Ovary (tissue), 9 donors: Measurements from ENCODE around the gene TPST2. TPM values are rescaled to one million over a fixed set of nuclear protein-coding genes. Genes with fewer than 3 reads are reported as not detected.
A peak's percentile ranks its signal among the peaks of the same experiment; 100 is the strongest.

Experiments
- DNase-seq, 5 donors: peaks; one replicate each; pipeline ENCODE4 v3.0.0-alpha.2; 2019 to 2020
- H3K27ac ChIP-seq, 2 donors: fragments of 200-600 bp; one replicate each; pipeline versions ENCODE4 v1.5.1 to v1.8.0; 2019 to 2022
- H3K27me3 ChIP-seq: fragments of 200-600 bp; one replicate; pipeline ENCODE4 v1.8.0; 2022
- H3K36me3 ChIP-seq: fragments of 200-600 bp; sonication (generic); one replicate; pipeline ENCODE4 v1.5.1; 2019
- H3K4me1 ChIP-seq: one replicate; pipeline ENCODE4 v1.8.1; 2013; ENCODE audit warnings: mild to moderate bottlenecking, moderate library complexity; ENCODE audit not compliant: insufficient read depth
- H3K4me3 ChIP-seq: fragments of 200-600 bp; sonication (generic); one replicate; pipeline ENCODE4 v1.5.1; 2017
- H3K9me3 ChIP-seq, 2 donors: fragments of 200-600 bp in 1 of 2; sonication (generic) in 1 of 2; one replicate each; pipeline versions ENCODE4 v1.5.1 to v1.8.1; 2013 to 2019; ENCODE audit warnings: mild to moderate bottlenecking in 1 of 2, moderate library complexity in 1 of 2
- CTCF ChIP-seq, 3 donors: fragments of 450-650 bp in 2 of 3; fragments of 200-600 bp in 1 of 3; IDR thresholded peaks; one replicate each; pipeline versions ENCODE4 v1.5.1 to v1.8.0; 2016 to 2022; ENCODE audit warnings: antibody characterized with exemption in 3 of 3, mild to moderate bottlenecking in 1 of 3
- EP300 ChIP-seq: sonication (generic); formaldehyde crosslinking; IDR thresholded peaks from one replicate; pipeline ENCODE4 v1.6.1; 2017; ENCODE audit warnings: antibody characterized with exemption
- POLR2A ChIP-seq: fragments of 450-650 bp; IDR thresholded peaks from one replicate; pipeline ENCODE4 v1.6.1; 2017; ENCODE audit warnings: antibody characterized with exemption, mild to moderate bottlenecking, moderate library complexity
- WGBS, 3 donors: extraction: QIAGEN DNeasy Blood & Tissue Kit in 1 of 3; methylation state at CpG; one replicate each; pipeline versions ENCODE4 v1.1.5 to v1.1.7; 2013 to 2017; 5-methylcytosine and 5-hydroxymethylcytosine counted together
- intact Hi-C, 4 donors: fragments of 100-400 bp; cut with DNase I; formaldehyde crosslinking; loops; one replicate each; pipeline versions ENCODE4 v1.11.0 to v1.15.1; 2022 to 2023
- polyA plus RNA-seq, 2 donors: library from polyadenylated mRNA; stranded (reverse); fragments of 200-250 nt in 1 of 2; fragments of 350-450 nt in 1 of 2; fragmentation: Illumina TruSeq in 1 of 2; extraction: RNeasy Lipid Tissue Mini Kit (QIAGEN cat#74804) in 1 of 2; gene quantifications; one replicate each; pipeline ENCODE4 v1.2.3, GENCODE V29; 2013 to 2014
- total RNA-seq, 7 donors: library from RNA; depleted of rRNA in 2 of 7; stranded (reverse); fragments of >200 nt in 2 of 7; fragmentation: NEBNext Ultra II Directional in 3 of 7; extraction: Animal tissue kit (Norgen Biotek cat#: 25700) in 3 of 7; gene quantifications; one replicate each; pipeline versions ENCODE4 v1.1.0 to v1.2.4, GENCODE V29; 2016 to 2023
- donor health status: DM: no; HTN: no; CAD: no; lungs with moderate emphysema.
- donor health status: DM: no; HTN: no; CAD: no.
- donor health status: Bipolar disorder and iron deficiency.
- donor health status: DM: yes; HTN: yes; CAD: no.
- donor health status: DM: no; HTN: no; CAD: no.
- donor health status: DM: yes; HTN: yes; CAD: no.

TPST2 gene
- total and polyA plus RNA-seq, 9 donors: 10.5 to 28.5 (median 15.0) TPM

GRCh38 chr22:26483439-26484359, 106.2 kb downstream of the TPST2 start, which contains the start of the genes HPS4 and SRRD:
Gene HPS4, minus strand, starts transcription at chr22:26483783. Its CDS starts 2,021 bp downstream, at chr22:26481762.
Gene SRRD, plus strand, starts transcription at chr22:26483877. Its CDS starts 14 bp downstream, at chr22:26483891.
- peaks cover 14% of the 10 kb centered on the region for H3K4me1 ChIP-seq
- 0 to 1% (median 1%) methylated on average over 26 to 84 of the region's 85 CpGs for WGBS, 3 donors

GRCh38 chr22:26483043-26483438, 106.9 kb downstream of the TPST2 start:
- H3K27me3 ChIP-seq: no peaks in the 10 kb centered on the region
- no peaks in the 10 kb centered on the region for H3K9me3 ChIP-seq
- no peaks in the 10 kb centered on the region for H3K36me3 ChIP-seq
- H3K4me1 ChIP-seq: peaks cover 14% of the 10 kb centered on the region
- peak overlapping the region; percentile 84 to 92 for H3K27ac ChIP-seq
- no peak for DNase-seq
- intact Hi-C loops: loop anchor here in 1 of 4 donors (10.0 kb wide), 1 partner anchor 102 kb away; no protein-coding TSS in a partner anchor
- 2 to 6% (median 4%) methylated on average over 7 of the region's 7 CpGs for WGBS, 3 donors
- TF ChIP-seq EP300: no peak
- TF ChIP-seq CTCF (IDR thresholded peaks at IDR 0.05): no peak
- TF ChIP-seq POLR2A: no peak
- H3K4me3 ChIP-seq: peak overlapping the region; percentile 81

More at GRCh38 chr22:26483439-26484359, 106.2 kb downstream of the TPST2 start, which contains the start of the genes HPS4 and SRRD:
- Histone ChIP-seq H3K27ac (peak within 1 kb of the TSS; percentile 84 to 92), H3K27me3 (no peaks in the 10 kb centered on the region), H3K4me3 (peak within 1 kb of the TSS; percentile 81), H3K9me3 (no peaks in the 10 kb centered on the region), H3K36me3 (no peaks in the 10 kb centered on the region)
- TF ChIP-seq EP300 (peak; percentile 11), POLR2A (peak; percentile 85), CTCF (IDR thresholded peaks at IDR 0.05) (no peak)
- intact Hi-C loops: loop anchor here in 1 of 4 donors (10.0 kb wide), 1 partner anchor 101 kb away; no protein-coding TSS in a partner anchor
- DNase-seq: peak; percentile 82 to 93 (median 89)

- Histone ChIP-seq H3K36me3 (no peaks in the 10 kb centered on the region), H3K27ac (no peak overlapping the region)
- intact Hi-C loops: loop anchor here in 1 of 4 donors (10.0 kb wide), 1 partner anchor 103 kb away; no protein-coding TSS in a partner anchor
These were observed 107.8 kb downstream of the TPST2 start for GRCh38 chr22:26482161-26482560.

More at GRCh38 chr22:26482161-26482560, 107.8 kb downstream of the TPST2 start:
- DNase-seq: no peak
- Histone ChIP-seq H3K9me3 (no peaks in the 10 kb centered on the region), H3K27me3 (no peaks in the 10 kb centered on the region), H3K4me3 (no peak overlapping the region), H3K4me1 (peaks cover 14% of the 10 kb centered on the region)
- TF ChIP-seq POLR2A (no peak), CTCF (IDR thresholded peaks at IDR 0.05) (no peak), EP300 (no peak)
- WGBS, 3 donors: 56 to 64% (median 62%) methylated on average over 5 of the region's 5 CpGs
